GM21390 (cell line): ENCODE measurements around the gene NUP210L.
A peak's percentile ranks its signal among the peaks of the same experiment; 100 is the strongest.

Source experiments
- ATAC-seq: cut with Tn5 transposase; IDR thresholded peaks from one replicate; pipeline ENCODE4 v1.9.1; 2021; ENCODE audit not compliant: unreplicated experiment

The NUP210L gene

DNA sequence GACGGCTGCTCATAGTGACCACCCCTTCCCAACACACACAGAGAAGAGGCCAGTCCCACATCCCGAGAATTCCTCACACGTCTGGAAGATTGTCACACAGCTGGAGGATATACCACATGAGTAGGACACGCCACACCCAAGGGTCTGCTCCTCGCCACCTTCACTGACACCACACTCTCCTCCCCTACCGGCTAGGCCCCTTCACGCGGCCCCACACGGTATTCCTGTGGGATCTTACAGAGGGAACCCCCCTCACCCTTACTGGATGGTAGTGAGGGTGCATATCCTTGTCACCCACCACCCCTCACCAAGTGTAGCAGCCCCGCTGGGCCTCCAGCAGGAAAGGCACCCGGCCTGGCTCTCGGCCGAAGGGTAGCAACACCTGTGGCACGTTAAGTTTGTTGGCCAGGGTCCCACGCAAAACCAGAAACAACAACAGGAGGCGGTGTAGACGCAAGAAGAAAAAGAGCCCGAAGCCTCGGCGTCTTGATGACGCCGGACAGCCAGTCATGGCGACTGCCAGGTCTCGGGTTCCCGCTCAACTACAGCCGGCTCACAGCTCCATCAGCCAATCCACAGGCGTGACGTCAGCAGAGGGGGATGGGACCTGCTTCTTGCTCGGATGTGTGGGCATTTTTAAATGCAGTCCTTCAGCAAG is at the start of gene NUP210L:
TSS of gene NUP210L (minus strand) at position 540 of the 658 bp plus-strand sequence.
- ATAC-seq, result no peak

DNA sequence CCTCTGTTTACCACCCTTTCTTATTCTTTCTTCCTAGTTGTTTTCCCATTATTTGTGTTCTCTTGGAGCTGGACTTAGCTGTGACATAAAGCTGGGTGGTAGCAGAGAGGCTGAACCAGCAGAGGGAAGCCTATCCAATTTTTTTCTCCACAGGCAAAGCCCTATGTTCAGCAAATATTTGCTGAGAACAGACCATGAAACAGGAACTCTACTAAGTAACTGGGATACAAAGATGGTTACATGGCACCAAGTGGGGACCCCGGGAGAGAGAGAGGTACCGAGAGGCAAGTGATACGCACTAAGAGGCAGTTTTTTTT is 44.6 kb upstream of the NUP210L start:
- no peak for ATAC-seq

DNA sequence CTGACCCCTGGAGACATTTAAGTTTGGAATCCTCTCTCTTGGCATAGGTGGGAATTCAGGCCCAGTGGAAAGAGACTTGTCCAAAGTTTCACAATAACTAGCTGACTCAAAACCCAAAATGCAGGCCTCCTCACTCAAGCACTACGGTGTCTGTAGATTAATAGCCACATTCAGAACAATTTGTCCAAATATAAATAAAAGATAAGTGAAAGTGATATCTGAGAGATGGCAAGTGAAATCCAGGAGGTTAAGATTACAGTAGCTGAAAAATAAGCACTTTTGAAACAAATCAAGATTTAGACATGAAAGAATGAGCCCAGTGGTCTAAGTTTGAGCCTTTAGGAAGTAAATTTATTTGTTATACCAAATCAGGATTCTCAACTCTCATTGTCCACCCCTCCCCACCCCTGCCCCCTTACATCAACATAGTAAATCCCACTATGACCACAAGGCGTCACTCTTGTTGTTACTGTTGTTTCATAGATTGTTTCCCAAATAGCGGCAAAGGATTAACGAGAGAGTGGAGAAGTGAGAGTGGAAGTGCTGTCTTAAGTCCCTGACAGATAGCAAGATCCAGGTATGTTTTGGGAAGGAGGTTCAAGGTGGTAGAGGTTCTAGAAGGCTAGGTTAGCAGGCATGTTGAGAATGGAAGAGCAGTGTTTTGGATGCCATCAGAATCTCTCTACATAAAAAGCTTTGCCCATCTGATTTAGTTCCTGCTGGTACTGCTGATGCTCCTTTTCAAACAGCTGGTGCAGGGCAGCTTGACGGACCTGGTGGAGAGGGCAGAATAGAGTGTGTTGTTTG is 44.1 kb upstream of the NUP210L start:
- ATAC-seq, result no peak

DNA sequence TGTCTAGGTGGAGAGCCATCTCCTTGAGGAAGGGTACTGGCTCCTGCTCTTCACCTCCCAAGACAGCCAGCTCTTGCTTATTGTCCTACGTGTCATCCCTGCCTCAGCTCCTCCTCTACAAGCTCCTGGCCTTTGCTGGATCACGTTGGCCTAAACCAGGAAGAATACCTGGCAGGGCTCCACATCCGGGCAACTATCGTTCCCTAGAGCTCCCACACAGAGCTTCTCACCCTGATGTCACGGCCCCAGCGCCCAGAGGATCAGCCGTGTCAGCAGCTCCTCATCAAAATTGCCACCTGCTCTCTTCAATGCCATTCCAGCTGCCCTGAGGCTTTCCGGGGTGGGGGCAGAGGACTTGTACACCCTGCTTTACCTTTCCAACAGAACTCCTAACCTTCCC is 38.9 kb upstream of the NUP210L start:
- ATAC-seq, result no peak

DNA sequence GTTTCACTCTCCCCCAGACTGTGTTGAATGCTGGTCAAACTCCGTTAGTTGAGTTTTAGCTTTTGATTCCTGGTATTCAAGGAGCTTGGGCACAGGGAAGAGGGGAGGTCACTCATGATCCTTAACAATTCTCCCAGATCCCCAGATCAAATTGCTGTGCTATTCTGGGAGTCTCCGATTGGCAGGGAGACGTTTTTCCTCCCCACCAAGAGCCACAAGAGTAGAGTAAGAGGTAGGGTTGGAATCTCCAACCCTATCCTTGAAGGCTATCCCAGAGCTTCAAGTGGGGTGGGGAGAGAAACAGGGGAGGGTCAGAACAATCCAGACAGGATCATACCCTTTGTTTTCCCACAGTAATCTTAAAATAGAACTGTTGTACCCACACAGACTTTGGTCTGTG is 37.6 kb upstream of the NUP210L start:
- no peak for ATAC-seq

DNA sequence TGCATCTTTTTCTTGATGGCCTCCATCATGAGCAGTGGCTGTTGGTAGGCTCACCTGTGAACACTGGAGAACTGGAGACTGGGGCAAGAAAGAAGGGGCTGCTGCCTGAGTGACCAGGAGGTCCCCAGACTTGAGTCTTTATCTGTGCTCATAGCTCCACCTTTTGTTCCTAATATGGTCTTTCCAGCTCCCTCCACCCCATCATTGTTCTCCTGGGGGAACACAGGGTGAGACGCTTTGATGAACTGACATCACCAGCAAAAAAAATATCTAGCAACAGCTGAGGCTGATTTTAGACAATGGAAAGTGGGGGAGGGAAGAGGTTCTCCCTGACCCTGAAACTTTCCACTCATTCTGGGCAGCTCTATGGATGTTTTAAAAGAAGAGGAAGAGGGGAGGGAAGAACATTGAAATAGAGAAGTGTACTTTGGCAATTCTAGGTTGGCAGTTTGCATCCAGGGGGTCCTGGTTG is 37.2 kb upstream of the NUP210L start, which contains the start of gene TPM3:
TSS of gene TPM3 (minus strand) at position 111 of the 472 bp plus-strand sequence. CDS start at position 29, 82 bp downstream.
- ATAC-seq, result no peak

DNA sequence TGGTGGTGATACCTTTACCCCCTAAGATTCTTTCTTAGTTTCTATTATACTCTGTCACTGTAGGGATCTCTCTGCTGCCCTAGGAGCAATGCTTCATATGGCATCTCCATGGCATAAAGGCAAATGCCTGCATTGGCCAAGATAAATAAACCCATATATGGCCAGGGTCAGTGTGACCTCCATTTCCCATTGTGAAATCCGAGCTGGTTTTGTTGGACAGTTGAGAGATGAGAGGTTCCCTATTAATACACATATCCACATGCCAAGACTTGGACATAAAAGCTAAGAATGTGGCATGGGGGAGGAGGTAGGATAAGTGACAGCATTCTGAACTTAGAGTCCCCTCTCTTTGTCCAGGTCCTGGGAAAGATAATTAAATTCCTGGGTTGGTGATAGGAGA is 35.7 kb upstream of the NUP210L start:
- no peak for ATAC-seq

DNA sequence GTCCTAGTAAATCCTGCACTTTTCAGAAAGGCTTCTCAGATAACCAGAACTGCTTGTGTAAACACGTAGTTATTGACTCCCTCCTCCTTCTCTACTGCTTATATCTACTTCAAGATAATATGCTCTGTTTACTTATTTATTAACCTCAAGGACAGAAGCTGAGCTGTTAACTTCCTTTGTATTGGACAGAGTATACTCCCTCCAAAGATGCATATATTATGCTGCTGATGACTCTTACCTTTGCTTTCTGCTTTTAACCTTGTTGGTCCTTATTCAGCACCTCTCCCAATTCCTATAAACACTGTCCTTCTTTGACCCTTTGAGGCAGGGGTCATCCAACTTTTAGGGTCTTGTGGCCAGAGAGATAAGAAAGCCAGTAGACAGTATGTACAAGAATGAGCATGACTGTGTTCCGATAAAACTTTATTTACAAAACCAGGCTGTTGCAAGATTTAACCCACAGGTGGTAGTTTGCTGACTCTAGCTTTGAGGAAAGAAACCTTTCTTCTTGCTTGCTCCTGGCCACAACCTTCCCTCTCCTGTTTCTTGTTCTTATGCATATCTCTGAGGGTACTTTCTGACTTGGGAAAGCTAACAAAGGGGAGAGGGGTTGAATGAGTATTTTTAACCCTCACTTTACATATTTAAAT is 32.1 kb upstream of the NUP210L start:
- ATAC-seq, result no peak

DNA sequence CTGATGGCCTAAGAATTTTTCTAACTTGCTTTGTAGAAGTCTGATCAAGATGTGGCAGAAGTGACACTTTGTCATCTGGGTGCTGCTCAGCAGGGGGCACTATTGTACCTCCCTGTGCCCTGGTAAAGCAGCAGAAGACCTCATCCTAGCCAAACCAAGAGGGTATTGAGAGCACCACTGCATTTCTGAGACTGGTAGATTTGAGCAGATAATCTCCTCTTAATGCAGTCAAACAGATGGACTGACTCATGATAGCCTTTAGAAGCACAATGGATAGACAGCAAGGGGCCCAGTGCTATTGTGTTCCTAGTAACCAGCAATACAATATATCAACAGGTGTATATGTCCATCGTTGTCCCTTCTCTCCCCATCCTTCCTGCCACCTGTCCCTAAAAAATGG is 31.3 kb upstream of the NUP210L start:
- ATAC-seq, result no peak

DNA sequence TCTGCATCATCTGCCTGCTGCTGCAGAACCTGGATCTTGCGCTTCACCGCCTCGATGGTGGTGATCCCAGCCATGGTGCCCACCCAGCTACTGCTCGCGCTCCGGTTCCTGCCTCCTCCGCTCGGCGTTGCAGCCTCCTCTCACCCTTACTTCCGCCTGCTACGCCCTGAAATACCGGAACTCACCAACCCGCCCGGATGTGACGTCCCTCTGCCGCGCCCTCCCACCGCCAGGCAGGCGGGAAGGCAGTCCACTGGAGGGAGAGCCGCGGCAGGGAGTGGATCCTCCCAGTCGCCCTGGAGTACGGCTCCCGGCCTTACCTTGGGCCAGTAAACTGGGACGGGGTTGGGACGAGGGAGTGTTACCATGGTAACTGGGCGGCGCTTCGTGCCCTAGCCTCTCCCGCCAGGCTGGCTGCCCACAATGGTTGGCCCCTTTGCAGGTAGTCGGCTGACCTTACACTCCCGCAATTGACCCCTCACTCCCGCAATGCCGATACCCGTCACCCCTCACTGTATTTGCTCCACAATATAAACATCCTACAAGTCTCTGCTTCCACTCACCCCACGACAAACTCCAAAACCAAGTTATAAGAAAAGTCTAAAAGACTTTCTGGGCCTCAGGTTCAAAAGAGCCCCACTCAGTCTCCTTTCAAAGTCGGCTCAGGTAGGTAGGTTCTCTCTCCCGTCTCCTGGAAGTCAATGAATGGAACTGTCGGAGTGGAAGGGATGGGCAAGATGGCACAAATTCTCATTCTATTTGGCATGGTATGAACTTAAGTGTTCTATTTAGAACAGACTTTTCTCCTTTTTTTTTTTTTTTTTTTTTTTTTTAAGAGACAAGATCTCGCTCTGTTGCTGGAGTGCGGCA is 28.4 kb upstream of the NUP210L start:
- ATAC-seq, result peak; percentile 72

DNA sequence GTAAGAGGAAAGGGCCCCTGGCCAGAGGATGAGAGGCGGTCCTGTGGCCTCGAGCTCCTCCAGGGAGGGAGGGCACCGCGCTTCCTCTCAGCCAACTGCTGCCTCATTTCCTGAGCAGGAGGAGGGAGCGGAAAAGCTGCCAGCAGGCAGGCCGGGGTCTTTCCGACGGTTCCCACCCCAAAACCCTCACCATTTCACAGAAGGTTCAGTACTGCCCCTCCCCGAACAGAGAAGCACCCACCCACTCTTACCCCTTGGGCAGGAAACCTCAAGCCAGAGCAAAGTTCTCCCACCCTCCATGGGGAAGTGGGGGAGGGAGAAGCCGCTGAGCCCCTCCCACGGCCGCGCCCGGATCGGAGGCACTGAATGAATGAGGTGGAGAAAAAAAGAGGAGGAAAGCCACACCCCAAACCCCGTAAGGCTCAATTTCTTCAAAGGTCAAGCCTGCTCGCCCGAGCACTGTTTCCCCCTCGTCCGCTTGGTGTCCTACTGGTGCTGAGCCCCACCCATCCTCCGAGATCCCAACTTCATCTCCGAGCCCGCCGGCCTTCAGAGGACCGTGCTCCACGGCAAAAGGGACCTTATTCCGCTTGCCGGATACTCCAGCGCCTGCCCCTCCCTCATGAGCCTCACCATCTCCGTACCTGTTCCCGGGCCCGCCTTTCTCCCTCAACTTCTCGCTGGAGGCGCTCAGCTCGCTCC is 27.6 kb upstream of the NUP210L start:
- ATAC-seq, result peak; percentile 58

DNA sequence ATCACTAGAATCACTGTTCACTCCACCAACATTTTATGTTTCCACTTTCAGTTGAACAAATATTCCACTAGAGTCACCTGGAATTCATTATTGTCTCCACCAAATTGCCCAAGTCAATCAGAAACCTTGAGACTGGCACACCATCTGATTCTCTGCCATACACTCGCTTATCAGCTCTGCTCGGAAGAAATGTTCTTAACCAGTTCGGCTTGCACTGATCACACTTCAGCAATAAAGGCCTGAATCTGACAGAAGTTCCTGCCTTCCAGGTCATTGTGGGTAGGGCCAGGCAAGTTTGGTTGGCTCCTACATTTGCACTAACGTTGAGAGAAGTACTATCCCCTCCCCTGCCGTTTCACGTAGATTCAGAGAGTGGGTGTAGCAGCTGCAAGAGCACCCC is 27.1 kb upstream of the NUP210L start:
- no peak for ATAC-seq

DNA sequence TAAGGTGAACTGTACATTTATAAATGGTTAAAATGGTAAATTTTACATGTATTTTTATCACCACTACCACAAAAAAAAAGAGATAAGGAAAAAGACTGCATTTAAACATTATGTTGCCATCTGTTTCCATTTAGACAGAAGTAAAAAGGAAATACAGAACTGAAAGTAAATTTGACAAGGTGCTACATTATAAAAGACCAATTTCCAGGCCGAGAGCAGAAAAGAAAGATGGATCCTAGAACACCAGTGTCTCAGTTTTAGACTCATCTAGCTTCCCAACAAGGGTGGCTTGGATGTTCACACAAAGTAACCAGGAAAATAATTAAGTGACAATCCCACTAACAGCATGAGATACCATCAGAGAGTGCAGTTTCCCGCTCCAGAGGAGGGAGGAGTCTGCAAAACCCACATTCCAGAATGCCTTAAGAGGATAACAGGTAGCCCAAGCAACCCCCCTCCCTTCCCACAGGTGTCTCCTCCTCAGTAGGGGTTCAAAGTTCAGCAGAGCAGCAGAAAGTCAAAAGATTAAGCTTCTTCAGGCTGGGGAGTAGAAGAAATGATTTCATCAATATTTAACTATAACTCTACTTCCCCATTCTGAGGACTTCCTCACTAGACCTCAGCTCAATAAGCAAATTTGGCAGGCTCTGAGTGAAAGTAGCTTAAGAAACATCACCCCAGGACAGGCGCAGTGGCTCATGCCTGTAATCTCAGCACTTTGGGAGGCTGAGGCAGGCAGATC is 25.2 kb upstream of the NUP210L start:
- ATAC-seq, result no peak

DNA sequence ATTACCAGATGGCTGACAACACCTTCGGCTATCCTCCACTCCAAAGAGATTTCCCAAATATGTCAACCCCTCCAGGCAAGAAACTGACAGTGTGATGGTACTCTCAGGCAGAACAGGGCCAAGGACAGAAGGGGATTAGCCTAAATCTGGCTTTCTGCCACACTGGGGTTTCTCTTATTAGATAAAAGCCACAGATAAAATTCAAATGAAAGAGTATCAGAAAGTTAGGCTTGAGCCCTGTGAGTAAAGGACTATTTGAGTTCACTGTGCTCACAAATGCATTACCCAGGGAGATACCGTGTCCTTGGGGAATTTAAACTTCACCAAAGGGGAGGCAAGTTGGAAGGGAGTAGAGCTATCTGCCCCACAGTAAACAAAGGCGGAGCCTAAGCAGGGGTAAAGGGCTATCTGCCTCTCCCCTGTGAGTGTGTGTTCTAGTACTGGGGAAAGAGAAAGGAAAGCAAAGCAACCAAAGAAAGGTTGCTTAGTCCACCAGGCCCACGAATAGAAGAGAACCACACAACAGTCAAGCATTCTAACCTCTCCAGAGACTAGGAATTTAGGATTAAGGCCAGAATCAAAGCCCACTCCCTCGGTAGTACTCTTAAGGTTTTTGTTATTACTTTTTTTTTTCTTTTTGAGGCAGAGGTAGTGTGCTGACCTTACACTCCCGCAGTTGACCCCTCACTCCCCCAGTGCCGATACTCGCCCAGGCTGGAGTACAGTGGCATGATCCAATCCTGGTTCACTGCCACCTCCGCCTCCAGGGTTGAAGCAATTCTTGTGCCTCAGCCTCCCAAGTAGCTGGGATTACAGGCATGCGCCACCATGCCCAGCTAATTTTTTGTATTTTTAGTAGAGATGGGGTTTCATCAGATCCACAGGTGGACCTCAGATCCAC is 24.3 kb upstream of the NUP210L start:
- no peak for ATAC-seq

DNA sequence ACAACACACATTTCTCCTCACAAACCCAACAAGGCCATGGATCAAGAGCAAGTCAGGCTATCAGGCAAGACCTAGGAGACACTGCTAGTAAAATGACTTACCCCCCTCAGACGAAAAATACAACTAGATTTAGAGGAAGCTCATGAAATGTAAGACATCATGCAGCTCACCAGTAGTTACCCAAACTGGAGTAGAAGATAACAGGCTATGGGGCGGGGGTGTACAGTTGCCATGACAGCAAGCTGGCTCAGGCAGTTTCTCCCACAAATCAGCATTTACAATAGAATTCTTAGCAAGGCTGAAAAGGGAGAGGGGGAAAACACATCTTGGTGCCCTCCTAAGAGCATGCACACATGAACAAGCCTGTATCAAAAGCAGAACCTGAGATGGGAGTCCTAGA is 23.1 kb upstream of the NUP210L start:
- ATAC-seq, result no peak

DNA sequence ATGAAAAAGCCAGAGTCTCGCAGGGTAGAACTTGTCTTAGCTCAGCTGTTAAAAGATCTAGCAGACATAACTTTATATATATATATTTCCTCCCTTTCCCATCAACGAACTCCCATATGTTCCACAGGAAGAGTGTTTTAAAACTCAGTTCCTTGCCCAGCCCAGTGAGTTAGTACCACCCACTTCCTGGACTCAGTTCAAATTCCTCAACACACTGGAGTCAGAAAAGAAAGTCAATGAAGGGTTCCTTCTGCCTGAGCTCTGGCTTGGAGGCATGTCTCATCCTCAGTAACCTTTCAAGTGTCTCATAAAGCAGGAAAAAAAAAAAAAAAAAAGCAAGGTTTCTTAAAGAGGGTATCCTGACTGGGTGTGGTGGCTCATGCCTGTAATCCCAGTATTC is 21.5 kb upstream of the NUP210L start:
- no peak for ATAC-seq

DNA sequence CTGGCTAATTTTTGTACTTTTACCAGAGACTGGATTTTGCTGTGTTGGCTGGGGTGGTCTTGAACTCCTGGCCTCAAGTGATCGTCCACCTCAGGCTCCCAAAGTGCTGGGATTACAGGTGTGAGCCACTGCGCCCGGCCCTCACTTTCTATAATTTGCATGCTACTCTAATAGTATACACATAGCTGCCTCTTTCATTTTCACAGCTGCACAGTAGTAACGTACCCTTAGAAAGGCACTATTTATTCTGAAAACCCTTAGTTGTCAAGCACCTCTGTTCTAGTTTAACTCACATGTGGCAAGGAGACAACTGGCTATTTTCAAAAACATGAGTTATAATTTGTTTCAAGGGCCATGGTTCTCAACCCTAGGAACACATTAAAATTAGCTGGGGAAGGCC is 19.8 kb upstream of the NUP210L start:
- no peak for ATAC-seq

DNA sequence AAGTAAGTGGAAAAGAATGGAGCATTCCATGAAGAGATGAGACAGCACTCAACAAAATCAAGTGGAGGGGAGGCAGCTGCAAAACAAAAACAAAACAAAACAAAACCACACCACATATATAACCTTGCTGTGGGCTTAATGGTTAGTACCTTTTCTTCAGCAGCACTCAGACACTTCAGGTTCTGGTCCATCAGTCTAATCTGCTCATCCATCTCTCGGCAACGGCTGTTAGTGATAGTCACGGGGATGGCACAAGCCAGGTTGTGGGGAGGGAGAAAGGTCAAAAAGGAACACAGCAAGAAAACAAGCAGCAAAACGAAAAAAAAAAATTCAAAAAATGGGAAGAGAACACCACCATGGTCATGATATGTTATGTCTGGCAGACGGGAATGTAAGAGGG is 17.0 kb upstream of the NUP210L start:
- no peak for ATAC-seq

DNA sequence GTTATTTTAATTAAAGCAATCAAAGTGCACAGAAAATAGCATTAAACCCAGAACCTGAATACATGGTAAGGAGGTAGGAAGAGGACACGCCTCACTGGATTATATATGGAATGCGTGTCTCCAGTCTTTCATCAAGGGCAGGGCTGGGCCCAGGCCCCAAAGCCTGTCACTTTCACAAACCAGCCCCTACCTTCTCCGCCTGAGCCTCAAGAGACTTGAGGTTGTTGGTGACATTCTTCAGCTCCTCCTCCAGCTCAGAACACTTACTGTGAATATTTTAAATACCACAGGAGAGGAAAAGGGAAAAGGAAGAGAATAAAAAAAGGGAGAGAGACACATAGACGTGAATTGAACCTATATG is 16.3 kb upstream of the NUP210L start:
- no peak for ATAC-seq
